ENCODE data around the gene KSR2. TPM values are rescaled to one million over a fixed set of nuclear protein-coding genes. Genes with fewer than 3 reads are reported as not detected.
"Not testable (repeated sequence)": the region's sequence is repeated elsewhere in the genome, so short reads cannot be mapped to it uniquely, and the experiment has no call there.

KSR2 gene
- total RNA-seq, 2 donors from 2014 or later, result 1.1 to 2.0 TPM

- no peak overlapping the region for H3K27ac ChIP-seq (ENCODE audit: low read depth, low read length)
- H3K4me3 ChIP-seq (ENCODE audit: low read length), result no peak overlapping the region
- no peaks in the 10 kb centered on the region for H3K4me1 ChIP-seq (ENCODE audit: control insufficient read depth, insufficient read depth, low read length)
- no peak for TF ChIP-seq CTCF (conservative IDR thresholded peaks at IDR 0.05)
- peaks cover 2% of the 10 kb centered on the region for H3K27me3 Mint-ChIP-seq (ENCODE audit: insufficient read depth)
- H3K27me3 ChIP-seq (ENCODE audit: control insufficient read depth, insufficient read depth, low read length, poor library complexity, severe bottlenecking), result no peaks in the 10 kb centered on the region
- H3K9me3 ChIP-seq (ENCODE audit: control insufficient read depth, low read length), result no peaks in the 10 kb centered on the region
- no peak overlapping the region for H3K27ac Mint-ChIP-seq
- H3K4me3 Mint-ChIP-seq, result no peak overlapping the region
- no peaks in the 10 kb centered on the region for H3K36me3 ChIP-seq (ENCODE audit: control insufficient read depth, insufficient read depth, low read length)
- H3K4me1 Mint-ChIP-seq, result no peaks in the 10 kb centered on the region
- H3K9me3 Mint-ChIP-seq, result peaks cover 17% of the 10 kb centered on the region
- WGBS, 2 experiments (ENCODE audit: insufficient coverage in 1 of 2, insufficient read length in 1 of 2), result 77 to 88% methylated on average over 1 of the region's 1 CpG
- H3K9ac ChIP-seq (ENCODE audit: extremely low read depth, low read length, poor library complexity, severe bottlenecking), result no peak overlapping the region
- no peak for DNase-seq
- H3K36me3 Mint-ChIP-seq (ENCODE audit: low read depth), result no peaks in the 10 kb centered on the region
These were observed 235.3 kb downstream of the KSR2 start for GRCh38 chr12:117733549-117733805.

GRCh38 chr12:117732761-117733548 lies 235.8 kb downstream of the KSR2 start:
- H3K27me3 ChIP-seq (ENCODE audit: control insufficient read depth, insufficient read depth, low read length, poor library complexity, severe bottlenecking), result no peaks in the 10 kb centered on the region
- TF ChIP-seq CTCF (conservative IDR thresholded peaks at IDR 0.05), result no peak
- no peak overlapping the region for H3K27ac Mint-ChIP-seq
- no peak overlapping the region for H3K4me3 Mint-ChIP-seq
- H3K27ac ChIP-seq (ENCODE audit: low read depth, low read length), result no peak overlapping the region
- H3K9me3 Mint-ChIP-seq, result peaks cover 17% of the 10 kb centered on the region
- no peaks in the 10 kb centered on the region for H3K4me1 Mint-ChIP-seq
- no peaks in the 10 kb centered on the region for H3K36me3 ChIP-seq (ENCODE audit: control insufficient read depth, insufficient read depth, low read length)
- peaks cover 2% of the 10 kb centered on the region for H3K27me3 Mint-ChIP-seq (ENCODE audit: insufficient read depth)
- no peak overlapping the region for H3K4me3 ChIP-seq (ENCODE audit: low read length)
- H3K4me1 ChIP-seq (ENCODE audit: control insufficient read depth, insufficient read depth, low read length), result no peaks in the 10 kb centered on the region
- no peaks in the 10 kb centered on the region for H3K9me3 ChIP-seq (ENCODE audit: control insufficient read depth, low read length)
- H3K9ac ChIP-seq (ENCODE audit: extremely low read depth, low read length, poor library complexity, severe bottlenecking), result no peak overlapping the region
- WGBS, 2 experiments (ENCODE audit: insufficient coverage in 1 of 2, insufficient read length in 1 of 2), result 87 to 95% methylated on average over 7 to 13 of the region's 13 CpGs
- no peak for DNase-seq
- no peaks in the 10 kb centered on the region for H3K36me3 Mint-ChIP-seq (ENCODE audit: low read depth)

- peaks cover 17% of the 10 kb centered on the region for H3K9me3 Mint-ChIP-seq
- not testable (repeated sequence) for H3K4me1 ChIP-seq (ENCODE audit: control insufficient read depth, insufficient read depth, low read length); DNase-seq; H3K36me3 Mint-ChIP-seq (ENCODE audit: low read depth); H3K4me3 Mint-ChIP-seq; H3K27me3 ChIP-seq (ENCODE audit: control insufficient read depth, insufficient read depth, low read length, poor library complexity, severe bottlenecking); H3K4me3 ChIP-seq (ENCODE audit: low read length); H3K27me3 Mint-ChIP-seq (ENCODE audit: insufficient read depth); H3K36me3 ChIP-seq (ENCODE audit: control insufficient read depth, insufficient read depth, low read length); H3K27ac Mint-ChIP-seq; H3K4me1 Mint-ChIP-seq; H3K9ac ChIP-seq (ENCODE audit: extremely low read depth, low read length, poor library complexity, severe bottlenecking); H3K27ac ChIP-seq (ENCODE audit: low read depth, low read length); H3K9me3 ChIP-seq (ENCODE audit: control insufficient read depth, low read length)
- WGBS, 2 experiments (ENCODE audit: insufficient coverage in 1 of 2, insufficient read length in 1 of 2), result 95 to 98% methylated on average over 6 to 32 of the region's 32 CpGs
These were observed 237.7 kb downstream of the KSR2 start for GRCh38 chr12:117731131-117731530.

- WGBS, 2 experiments (ENCODE audit: insufficient coverage in 1 of 2, insufficient read length in 1 of 2), result 88 to 90% methylated on average over 1 of the region's 1 CpG
- no peaks in the 10 kb centered on the region for H3K36me3 Mint-ChIP-seq (ENCODE audit: low read depth)
- no peak for TF ChIP-seq CTCF (conservative IDR thresholded peaks at IDR 0.05)
- Histone ChIP-seq H3K9me3 (ENCODE audit: control insufficient read depth, low read length) (no peaks in the 10 kb centered on the region), H3K4me3 (ENCODE audit: low read length) (no peak overlapping the region), H3K9ac (ENCODE audit: extremely low read depth, low read length, poor library complexity, severe bottlenecking) (no peak overlapping the region), H3K4me1 (ENCODE audit: control insufficient read depth, insufficient read depth, low read length) (no peaks in the 10 kb centered on the region), H3K36me3 (ENCODE audit: control insufficient read depth, insufficient read depth, low read length) (no peaks in the 10 kb centered on the region), H3K27me3 (ENCODE audit: control insufficient read depth, insufficient read depth, low read length, poor library complexity, severe bottlenecking) (no peaks in the 10 kb centered on the region), H3K27ac (ENCODE audit: low read depth, low read length) (no peak overlapping the region)
- no peak overlapping the region for H3K4me3 Mint-ChIP-seq
- no peak overlapping the region for H3K27ac Mint-ChIP-seq
- H3K9me3 Mint-ChIP-seq, result peaks cover 17% of the 10 kb centered on the region
- H3K27me3 Mint-ChIP-seq (ENCODE audit: insufficient read depth), result peaks cover 6% of the 10 kb centered on the region
- peak; percentile 28 for DNase-seq
- H3K4me1 Mint-ChIP-seq, result no peaks in the 10 kb centered on the region
These were observed 241.5 kb downstream of the KSR2 start for GRCh38 chr12:117727301-117727700.

Measured in endodermal cell (in vitro differentiated cells).